HCT116 (cell line): ENCODE data around the gene SLC25A21. TPM values are rescaled to one million over a fixed set of nuclear protein-coding genes. Genes with fewer than 3 reads are reported as not detected.
A peak's percentile ranks its signal among the peaks of the same experiment; 100 is the strongest.

Source experiments
- ATAC-seq: fragments of 200-7000 bp; cut with Tn5 transposase; 2 replicates; pipeline ENCODE4 v1.9.1; 2020; ENCODE audit warnings: mild to moderate bottlenecking, moderate library complexity
- BruUV-seq: library from RNA; stranded (reverse); fragments of 400-500 nt; replicated peaks from 2 replicates; lab custom pipeline; 2021; lab: Mats Ljungman, UMichigan
- CTCF ChIA-PET: fragments of 300-600 bp; sonication (Branson Sonifier 250); formaldehyde crosslinking; loops from one replicate; lab custom pipeline; 2021; ENCODE audit warnings: antibody characterized with exemption; lab: Charles Lee
- POLR2A ChIA-PET: fragments of 300-600, 350-600 bp; sonication (Branson Sonifier 250); formaldehyde crosslinking; loops from one replicate; lab custom pipeline; 2021; ENCODE audit warnings: antibody characterized with exemption; lab: Charles Lee
- RAD21 ChIA-PET, 2 experiments: fragments of 300-600 bp; sonication (Branson Sonifier 250); formaldehyde crosslinking; loops; one replicate each; lab custom pipeline; 2023; ENCODE audit warnings: low total read pairs in 2 of 2; ENCODE audit not compliant: uncharacterized antibody in 2 of 2, unreplicated experiment in 2 of 2, low non-redundant PET in 1 of 2; lab: Charles Lee
- DNase-seq: peaks from one replicate; pipeline ENCODE4 v3.0.0-alpha.2; 2010; ENCODE audit warnings: low read depth, low spot score
- H2AFZ ChIP-seq: fragments of 200-600 bp; shearing (Covaris generic), sonication (generic); 2 replicates; pipeline ENCODE4 v1.6.1; 2017; ENCODE audit warnings: low read depth, mixed run types, mixed read lengths, antibody characterized with exemption, low read length; ENCODE audit not compliant: poor library complexity, severe bottlenecking
- H3K27ac ChIP-seq: 2 replicates; pipeline ENCODE4 v1.5.1; 2012; ENCODE audit warnings: low read depth, low read length
- H3K27me3 ChIP-seq: fragments of 200-600 bp; sonication (generic); 2 replicates; pipeline ENCODE4 v1.6.1; 2016; ENCODE audit warnings: mixed run types, low read length, mixed read lengths; ENCODE audit not compliant: insufficient read depth
- H3K36me3 ChIP-seq, 2 experiments: fragments of 200-500 bp in 1 of 2; fragments of 200-600 bp in 1 of 2; sonication (Bioruptor generic) in 1 of 2; sonication (generic) in 1 of 2; 2 replicates each; pipeline versions ENCODE4 v1.5.1 to v1.6.1; 2014 to 2016; ENCODE audit warnings: low read length in 2 of 2, inconsistent platforms in 1 of 2, mixed read lengths in 1 of 2, mixed run types in 1 of 2; ENCODE audit not compliant: insufficient read depth in 2 of 2, control insufficient read depth in 1 of 2
- H3K4me1 ChIP-seq, 2 experiments: fragments of 200-600 bp in 1 of 2; sonication (generic) in 1 of 2; 2 replicates each; pipeline versions ENCODE4 v1.5.1 to v1.6.1; 2012 to 2017; ENCODE audit warnings: low read length in 2 of 2, inconsistent platforms in 1 of 2, mild to moderate bottlenecking in 1 of 2, mixed read lengths in 1 of 2, mixed run types in 1 of 2, moderate library complexity in 1 of 2; ENCODE audit not compliant: insufficient read depth in 2 of 2, control insufficient read depth in 1 of 2
- H3K4me2 ChIP-seq: fragments of 200-600 bp; sonication (generic); 2 replicates; pipeline ENCODE4 v1.6.1; 2017; ENCODE audit warnings: mixed run types, low read length, mixed read lengths
- H3K4me3 ChIP-seq, 2 experiments: fragments of 200-600 bp in 1 of 2; sonication (generic) in 1 of 2; replicated peaks in 1 of 2; 2 replicates each; pipeline ENCODE4 v1.5.1; 2011 to 2016; ENCODE audit warnings: low read length in 2 of 2, control low read depth in 1 of 2, low read depth in 1 of 2, mild to moderate bottlenecking in 1 of 2, mixed read lengths in 1 of 2, mixed run types in 1 of 2
- H3K79me2 ChIP-seq: fragments of 200-600 bp; sonication (generic); 2 replicates; pipeline ENCODE4 v1.6.1; 2017; ENCODE audit warnings: mild to moderate bottlenecking, mixed run types, low read length, moderate library complexity, mixed read lengths; ENCODE audit not compliant: insufficient read depth
- H3K9ac ChIP-seq: fragments of 200-600 bp; sonication (generic); 2 replicates; pipeline ENCODE4 v1.6.1; 2016; ENCODE audit warnings: low read length, mixed read lengths
- H3K9me2 ChIP-seq: fragments of 200-600 bp; sonication (generic), shearing (Covaris generic); 2 replicates; pipeline ENCODE4 v1.6.1; 2017; ENCODE audit warnings: mixed run types, mild to moderate bottlenecking, moderate library complexity; ENCODE audit not compliant: insufficient read depth
- H3K9me3 ChIP-seq, 2 experiments: fragments of 200-500 bp in 1 of 2; fragments of 200-600 bp in 1 of 2; sonication (Bioruptor generic) in 1 of 2; sonication (generic) in 1 of 2; 2 replicates each; pipeline ENCODE4 v1.6.1; 2014 to 2017; ENCODE audit warnings: low read length in 2 of 2, mixed read lengths in 2 of 2, inconsistent platforms in 1 of 2, low read depth in 1 of 2, mild to moderate bottlenecking in 1 of 2, mixed run types in 1 of 2, moderate library complexity in 1 of 2; ENCODE audit not compliant: control insufficient read depth in 1 of 2, insufficient read depth in 1 of 2
- H4K20me1 ChIP-seq: fragments of 200-600 bp; sonication (generic), shearing (Covaris generic); 2 replicates; pipeline ENCODE4 v1.6.1; 2017; ENCODE audit warnings: mixed run types, mild to moderate bottlenecking, moderate library complexity; ENCODE audit not compliant: insufficient read depth
- ATF3 ChIP-seq: IDR thresholded peaks from 2 replicates; pipeline ENCODE4 v1.6.1; 2012
- CEBPB ChIP-seq: IDR thresholded peaks from 2 replicates; pipeline ENCODE4 v1.6.1; 2012; ENCODE audit warnings: low read depth
- SRF ChIP-seq: IDR thresholded peaks from 2 replicates; pipeline ENCODE4 v1.6.1; 2012; ENCODE audit warnings: low read depth
- TCF7L2 ChIP-seq: IDR thresholded peaks from 2 replicates; pipeline ENCODE4 v1.7.0; 2011; ENCODE audit warnings: borderline replicate concordance, inconsistent platforms; ENCODE audit not compliant: insufficient read depth, insufficient read length; ENCODE audit errors: extremely low read depth
- intact Hi-C: fragments of 100-400 bp; cut with micrococcal nuclease; formaldehyde crosslinking; loops from 2 replicates; pipeline ENCODE4 v1.10.0; 2022
- total RNA-seq: library from RNA; stranded (reverse); gene quantifications from one replicate; pipeline ENCODE4 v1.2.1, GENCODE V29; 2021; ENCODE audit not compliant: unreplicated experiment
- TF ChIP-seq, protein P1 (sequence below): IDR thresholded peaks from 2 replicates; pipeline ENCODE4 v1.6.1; 2012; ENCODE audit warnings: low read depth

The SLC25A21 gene
- total RNA-seq, 1 experiment from 2014 or later: 3.5 TPM

DNA sequence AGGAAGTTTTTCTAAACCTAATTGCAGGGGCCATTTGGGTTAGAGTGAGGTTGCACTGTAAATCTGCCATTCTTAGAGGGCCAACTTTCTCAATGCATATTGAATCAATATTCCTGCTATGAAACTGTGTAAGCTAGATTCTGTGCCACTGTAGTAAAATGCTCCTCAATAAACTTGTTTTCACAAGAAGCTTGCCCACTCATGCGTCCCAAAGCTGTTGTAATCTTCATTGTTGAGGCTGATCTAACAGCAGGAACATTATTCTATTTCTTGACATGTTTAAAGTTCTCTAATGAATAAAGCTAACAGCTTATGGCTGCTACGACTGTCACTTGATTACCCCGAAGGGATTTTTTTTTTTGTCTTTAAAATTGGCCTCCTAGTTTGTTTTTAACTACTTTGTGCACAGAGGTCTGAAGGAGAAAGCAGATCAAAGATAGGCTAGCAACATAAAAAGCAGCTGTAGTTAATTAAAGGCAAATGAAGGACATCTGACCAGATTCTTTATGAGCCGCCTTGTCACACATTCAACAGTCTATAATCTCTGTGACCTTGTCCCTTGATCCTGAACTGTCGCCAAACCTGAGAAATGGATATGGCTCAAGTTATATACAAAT is 267.0 kb downstream of the SLC25A21 start:
- ChIA-PET CTCF (no interaction called here), POLR2A (no interaction called here)
- H3K4me1 ChIP-seq: no peaks in the 10 kb centered on the region
- no peak overlapping the region for H3K27ac ChIP-seq
- H2AFZ ChIP-seq: no peak overlapping the region
- H3K27me3 ChIP-seq: no peaks in the 10 kb centered on the region
- H3K9me2 ChIP-seq: no peaks in the 10 kb centered on the region
- intact Hi-C loops: no loop called here
- H4K20me1 ChIP-seq: no peaks in the 10 kb centered on the region
- TF ChIP-seq CEBPB (no peak), SRF (no peak), TCF7L2 (peak; percentile 48), ATF3 (no peak)
- TF ChIP-seq, protein P1, sequence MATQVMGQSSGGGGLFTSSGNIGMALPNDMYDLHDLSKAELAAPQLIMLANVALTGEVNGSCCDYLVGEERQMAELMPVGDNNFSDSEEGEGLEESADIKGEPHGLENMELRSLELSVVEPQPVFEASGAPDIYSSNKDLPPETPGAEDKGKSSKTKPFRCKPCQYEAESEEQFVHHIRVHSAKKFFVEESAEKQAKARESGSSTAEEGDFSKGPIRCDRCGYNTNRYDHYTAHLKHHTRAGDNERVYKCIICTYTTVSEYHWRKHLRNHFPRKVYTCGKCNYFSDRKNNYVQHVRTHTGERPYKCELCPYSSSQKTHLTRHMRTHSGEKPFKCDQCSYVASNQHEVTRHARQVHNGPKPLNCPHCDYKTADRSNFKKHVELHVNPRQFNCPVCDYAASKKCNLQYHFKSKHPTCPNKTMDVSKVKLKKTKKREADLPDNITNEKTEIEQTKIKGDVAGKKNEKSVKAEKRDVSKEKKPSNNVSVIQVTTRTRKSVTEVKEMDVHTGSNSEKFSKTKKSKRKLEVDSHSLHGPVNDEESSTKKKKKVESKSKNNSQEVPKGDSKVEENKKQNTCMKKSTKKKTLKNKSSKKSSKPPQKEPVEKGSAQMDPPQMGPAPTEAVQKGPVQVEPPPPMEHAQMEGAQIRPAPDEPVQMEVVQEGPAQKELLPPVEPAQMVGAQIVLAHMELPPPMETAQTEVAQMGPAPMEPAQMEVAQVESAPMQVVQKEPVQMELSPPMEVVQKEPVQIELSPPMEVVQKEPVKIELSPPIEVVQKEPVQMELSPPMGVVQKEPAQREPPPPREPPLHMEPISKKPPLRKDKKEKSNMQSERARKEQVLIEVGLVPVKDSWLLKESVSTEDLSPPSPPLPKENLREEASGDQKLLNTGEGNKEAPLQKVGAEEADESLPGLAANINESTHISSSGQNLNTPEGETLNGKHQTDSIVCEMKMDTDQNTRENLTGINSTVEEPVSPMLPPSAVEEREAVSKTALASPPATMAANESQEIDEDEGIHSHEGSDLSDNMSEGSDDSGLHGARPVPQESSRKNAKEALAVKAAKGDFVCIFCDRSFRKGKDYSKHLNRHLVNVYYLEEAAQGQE: no peak
- TF ChIP-seq, all 23 proteins: peak for 1
- Histone ChIP-seq H3K9ac (no peak overlapping the region), H3K9me3 (no peaks in the 10 kb centered on the region), H3K36me3 (no peaks in the 10 kb centered on the region), H3K79me2 (no peaks in the 10 kb centered on the region), H3K4me3 (no peak overlapping the region), H3K4me2 (no peak overlapping the region)
- DNase-seq (no peak), ATAC-seq (no peak)
- no TSS peak for BruUV-seq
- RAD21 ChIA-PET: no interaction called here
